Tibial nerve (tissue), 4 donors: Measurements from ENCODE around the gene QRFP.

Experiments
- EP300 ChIP-seq, 2 donors: sonication (generic); formaldehyde crosslinking; IDR thresholded peaks; one replicate each; pipeline ENCODE4 v1.6.1; 2017; ENCODE audit warnings: antibody characterized with exemption in 2 of 2, mild to moderate bottlenecking in 1 of 2
- POLR2A ChIP-seq, 2 donors: fragments of 450-650 bp; IDR thresholded peaks; one replicate each; pipeline ENCODE4 v1.6.1; 2017; ENCODE audit warnings: antibody characterized with exemption in 2 of 2, mild to moderate bottlenecking in 2 of 2, moderate library complexity in 2 of 2
- TF ChIP-seq, protein P1 (sequence below), 5 experiments: fragments of 200-600 bp in 3 of 5; fragments of 450-650 bp in 2 of 5; sonication (generic) in 3 of 5; IDR thresholded peaks; one replicate each; pipeline ENCODE4 v1.5.1; 2016 to 2019; ENCODE audit warnings: antibody characterized with exemption in 5 of 5, mild to moderate bottlenecking in 3 of 5, moderate library complexity in 2 of 5

GRCh38 chr9:130904070-130905044, 7.7 kb upstream of the QRFP start:
- TF ChIP-seq EP300 (IDR thresholded peaks at IDR 0.05), result no peak
- TF ChIP-seq, protein P1, sequence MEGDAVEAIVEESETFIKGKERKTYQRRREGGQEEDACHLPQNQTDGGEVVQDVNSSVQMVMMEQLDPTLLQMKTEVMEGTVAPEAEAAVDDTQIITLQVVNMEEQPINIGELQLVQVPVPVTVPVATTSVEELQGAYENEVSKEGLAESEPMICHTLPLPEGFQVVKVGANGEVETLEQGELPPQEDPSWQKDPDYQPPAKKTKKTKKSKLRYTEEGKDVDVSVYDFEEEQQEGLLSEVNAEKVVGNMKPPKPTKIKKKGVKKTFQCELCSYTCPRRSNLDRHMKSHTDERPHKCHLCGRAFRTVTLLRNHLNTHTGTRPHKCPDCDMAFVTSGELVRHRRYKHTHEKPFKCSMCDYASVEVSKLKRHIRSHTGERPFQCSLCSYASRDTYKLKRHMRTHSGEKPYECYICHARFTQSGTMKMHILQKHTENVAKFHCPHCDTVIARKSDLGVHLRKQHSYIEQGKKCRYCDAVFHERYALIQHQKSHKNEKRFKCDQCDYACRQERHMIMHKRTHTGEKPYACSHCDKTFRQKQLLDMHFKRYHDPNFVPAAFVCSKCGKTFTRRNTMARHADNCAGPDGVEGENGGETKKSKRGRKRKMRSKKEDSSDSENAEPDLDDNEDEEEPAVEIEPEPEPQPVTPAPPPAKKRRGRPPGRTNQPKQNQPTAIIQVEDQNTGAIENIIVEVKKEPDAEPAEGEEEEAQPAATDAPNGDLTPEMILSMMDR (IDR thresholded peaks at IDR 0.05), result no peak
- TF ChIP-seq POLR2A (IDR thresholded peaks at IDR 0.05), result no peak
